ENCODE data around the gene RAB30.
A peak's percentile ranks its signal among the peaks of the same experiment; 100 is the strongest.

Gene RAB30

GRCh38 chr11:83046621-83047172 lies 25.0 kb downstream of the RAB30 start:
- DNase-seq (ENCODE audit: low spot score in 2 of 2) (no peak), ATAC-seq (replicated peaks; ENCODE audit: extremely low read depth, poor library complexity, severe bottlenecking) (no peak)
- H3K9me3 Mint-ChIP-seq: no peaks in the 10 kb centered on the region
- no peak overlapping the region for H3K4me3 Mint-ChIP-seq
- no peaks in the 10 kb centered on the region for H3K27me3 Mint-ChIP-seq
- H3K36me3 Mint-ChIP-seq (ENCODE audit: insufficient read depth): peaks cover 4% of the 10 kb centered on the region
- peaks cover 10% of the 10 kb centered on the region for H3K4me1 Mint-ChIP-seq
- H3K27ac Mint-ChIP-seq (ENCODE audit: low read depth): no peak overlapping the region

- Mint-ChIP-seq H3K27me3 (no peaks in the 10 kb centered on the region), H3K36me3 (ENCODE audit: insufficient read depth) (peaks cover 4% of the 10 kb centered on the region), H3K4me3 (no peak overlapping the region), H3K27ac (ENCODE audit: low read depth) (peak overlapping the region; percentile 74), H3K4me1 (peaks cover 10% of the 10 kb centered on the region), H3K9me3 (no peaks in the 10 kb centered on the region)
- peak; percentile 95 for ATAC-seq (replicated peaks; ENCODE audit: extremely low read depth, poor library complexity, severe bottlenecking)
- DNase-seq (ENCODE audit: low spot score in 2 of 2): no peak
Measured at GRCh38 chr11:83044958-83045712, 26.6 kb downstream of the RAB30 start.

DNA sequence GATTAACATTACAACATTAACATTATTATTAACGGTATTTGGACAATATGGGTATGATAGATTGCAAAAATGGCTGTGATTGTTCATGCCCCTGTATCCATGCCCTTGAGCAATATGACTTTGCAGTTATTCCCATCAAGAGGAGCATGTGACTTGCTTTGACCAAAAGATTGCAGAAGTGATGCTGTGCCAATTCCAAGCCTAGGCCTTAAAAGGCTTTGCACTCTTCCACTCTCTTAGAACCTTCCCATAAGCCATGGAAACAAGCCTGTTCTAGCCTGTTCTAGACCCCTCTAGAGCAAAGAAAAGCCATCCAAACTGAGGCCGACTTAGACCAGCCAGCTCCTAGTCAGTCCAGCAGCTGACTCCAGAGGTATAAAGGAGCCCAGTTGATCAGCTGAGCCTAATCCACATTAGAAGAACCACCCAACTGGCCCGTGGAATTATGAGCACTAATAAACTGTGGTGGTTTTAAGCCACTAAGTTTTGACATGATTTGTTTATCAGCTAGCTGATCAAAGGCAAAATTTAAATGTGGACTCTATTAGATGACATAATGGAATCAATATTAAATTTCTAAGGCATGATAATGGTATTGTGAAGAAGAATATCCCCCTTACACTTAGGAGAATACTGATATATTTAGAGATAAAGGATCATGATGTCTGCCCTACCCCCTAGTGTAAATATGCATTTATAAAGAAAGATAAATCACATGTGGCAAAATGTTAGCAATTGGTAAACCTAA lies 28.6 kb downstream of the RAB30 start:
- ATAC-seq (replicated peaks; ENCODE audit: extremely low read depth, poor library complexity, severe bottlenecking) (no peak), DNase-seq (ENCODE audit: low spot score in 2 of 2) (no peak)
- no peak overlapping the region for H3K4me3 Mint-ChIP-seq
- no peaks in the 10 kb centered on the region for H3K27me3 Mint-ChIP-seq
- H3K36me3 Mint-ChIP-seq (ENCODE audit: insufficient read depth): peaks cover 4% of the 10 kb centered on the region
- no peaks in the 10 kb centered on the region for H3K9me3 Mint-ChIP-seq
- no peak overlapping the region for H3K27ac Mint-ChIP-seq (ENCODE audit: low read depth)
- peaks cover 10% of the 10 kb centered on the region for H3K4me1 Mint-ChIP-seq

DNA sequence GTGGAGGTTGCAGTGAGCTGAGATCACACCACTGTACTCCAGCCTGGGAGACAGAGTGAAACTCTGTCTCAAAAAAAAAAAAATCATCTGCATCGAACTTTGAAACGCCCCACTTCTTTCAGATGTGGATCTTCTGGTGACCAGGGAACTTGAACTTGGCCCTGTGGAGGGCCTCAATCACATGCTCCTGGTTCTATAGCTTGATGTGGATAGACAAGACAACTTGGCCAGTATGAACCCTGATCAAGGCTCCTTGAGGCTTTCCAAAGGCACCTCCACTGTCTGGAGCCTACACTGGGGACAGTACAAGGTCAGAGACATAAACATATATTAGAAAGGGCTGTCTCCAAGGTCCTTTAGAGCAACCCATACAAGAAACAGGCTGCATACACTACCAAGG lies 30.6 kb downstream of the RAB30 start:
- DNase-seq (ENCODE audit: low spot score in 2 of 2) (no peak), ATAC-seq (replicated peaks; ENCODE audit: extremely low read depth, poor library complexity, severe bottlenecking) (no peak)
- Mint-ChIP-seq H3K27me3 (no peaks in the 10 kb centered on the region), H3K36me3 (ENCODE audit: insufficient read depth) (peaks cover 5% of the 10 kb centered on the region), H3K9me3 (no peaks in the 10 kb centered on the region), H3K27ac (ENCODE audit: low read depth) (no peak overlapping the region), H3K4me3 (no peak overlapping the region), H3K4me1 (peaks cover 17% of the 10 kb centered on the region)

DNA sequence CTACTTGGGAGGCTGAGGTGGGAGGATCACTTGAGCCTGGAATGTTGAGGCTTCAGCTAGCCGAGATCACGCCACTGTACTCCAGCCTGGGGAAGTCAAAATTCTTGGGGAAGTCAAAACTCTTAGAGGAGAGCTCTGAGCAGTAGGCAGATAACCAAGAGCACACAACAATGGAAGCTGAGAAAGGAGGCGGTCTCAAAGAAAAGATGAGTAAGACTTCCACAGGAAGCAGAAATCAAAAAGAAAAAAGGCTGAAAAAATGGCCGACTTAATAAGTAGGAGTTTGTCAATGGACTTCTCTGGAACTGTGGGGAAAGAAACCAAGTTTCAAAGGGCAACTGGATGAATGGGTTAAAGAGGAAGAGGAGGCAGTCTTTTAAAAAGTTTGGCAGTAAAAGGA lies 32.1 kb downstream of the RAB30 start:
- Mint-ChIP-seq H3K27ac (ENCODE audit: low read depth) (peak overlapping the region; percentile 63), H3K4me1 (peaks cover 18% of the 10 kb centered on the region)

GRCh38 chr11:83037877-83038276 lies 33.8 kb downstream of the RAB30 start:
- Mint-ChIP-seq H3K4me1 (peaks cover 19% of the 10 kb centered on the region), H3K4me3 (no peak overlapping the region), H3K27ac (ENCODE audit: low read depth) (no peak overlapping the region), H3K36me3 (ENCODE audit: insufficient read depth) (peaks cover 6% of the 10 kb centered on the region), H3K27me3 (no peaks in the 10 kb centered on the region), H3K9me3 (no peaks in the 10 kb centered on the region)
- DNase-seq (ENCODE audit: low spot score in 2 of 2): no peak
- no peak for ATAC-seq (replicated peaks; ENCODE audit: extremely low read depth, poor library complexity, severe bottlenecking)

More for the DNA sequence above, 32.1 kb downstream of the RAB30 start:
- H3K27me3 Mint-ChIP-seq: no peaks in the 10 kb centered on the region
- no peaks in the 10 kb centered on the region for H3K9me3 Mint-ChIP-seq
- DNase-seq (ENCODE audit: low spot score in 2 of 2) (no peak), ATAC-seq (replicated peaks; ENCODE audit: extremely low read depth, poor library complexity, severe bottlenecking) (no peak)
- H3K36me3 Mint-ChIP-seq (ENCODE audit: insufficient read depth): peaks cover 5% of the 10 kb centered on the region
- no peak overlapping the region for H3K4me3 Mint-ChIP-seq

GRCh38 chr11:83036701-83037100 lies 35.0 kb downstream of the RAB30 start:
- DNase-seq (ENCODE audit: low spot score in 2 of 2): no peak
- Mint-ChIP-seq H3K27me3 (no peaks in the 10 kb centered on the region), H3K9me3 (no peaks in the 10 kb centered on the region), H3K4me1 (peaks cover 19% of the 10 kb centered on the region), H3K36me3 (ENCODE audit: insufficient read depth) (peaks cover 6% of the 10 kb centered on the region), H3K4me3 (no peak overlapping the region), H3K27ac (ENCODE audit: low read depth) (no peak overlapping the region)
- ATAC-seq (replicated peaks; ENCODE audit: extremely low read depth, poor library complexity, severe bottlenecking): no peak

DNA sequence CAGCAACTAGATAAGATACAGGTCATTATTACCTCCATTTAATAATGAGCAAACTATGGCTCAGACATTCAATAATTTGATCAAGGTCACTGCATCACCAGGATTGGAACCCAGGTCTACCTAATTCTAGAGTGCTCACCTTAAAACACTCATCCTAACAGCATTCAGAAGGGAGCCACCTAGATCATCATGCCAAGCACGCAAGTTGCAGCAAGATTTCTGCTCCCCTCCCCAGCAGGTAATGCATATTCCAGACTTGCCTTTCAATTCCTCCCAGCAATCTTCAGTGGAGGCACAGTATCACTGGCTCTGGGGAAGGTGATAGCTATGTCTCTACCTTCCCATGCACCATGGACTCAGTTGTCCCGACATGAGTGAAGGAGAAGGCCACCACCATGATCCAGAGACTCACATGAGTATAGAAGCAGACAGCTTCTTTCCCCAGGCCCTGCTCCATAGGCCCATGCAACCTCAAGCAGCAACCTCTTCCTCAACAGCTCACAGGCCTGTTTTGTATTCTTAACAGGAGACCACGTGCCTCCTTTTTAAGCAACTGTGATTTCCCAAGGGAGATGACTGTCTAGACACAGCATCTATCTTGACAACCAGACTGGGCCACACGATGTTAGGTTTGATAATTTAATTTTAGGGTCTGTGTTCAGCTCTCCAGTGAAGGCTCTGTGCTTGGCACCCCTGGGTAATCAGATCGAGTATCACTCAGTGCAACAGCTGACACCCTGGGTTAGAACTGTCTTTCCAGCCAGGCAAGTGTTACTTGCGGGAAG lies 36.4 kb downstream of the RAB30 start:
- Mint-ChIP-seq H3K4me1 (peaks cover 19% of the 10 kb centered on the region), H3K36me3 (ENCODE audit: insufficient read depth) (peaks cover 8% of the 10 kb centered on the region), H3K27ac (ENCODE audit: low read depth) (no peak overlapping the region), H3K27me3 (no peaks in the 10 kb centered on the region), H3K9me3 (no peaks in the 10 kb centered on the region), H3K4me3 (no peak overlapping the region)
- ATAC-seq (replicated peaks; ENCODE audit: extremely low read depth, poor library complexity, severe bottlenecking): no peak
- DNase-seq (ENCODE audit: low spot score in 2 of 2): no peak

- Mint-ChIP-seq H3K27me3 (no peaks in the 10 kb centered on the region), H3K27ac (ENCODE audit: low read depth) (no peak overlapping the region), H3K4me1 (peaks cover 19% of the 10 kb centered on the region), H3K36me3 (ENCODE audit: insufficient read depth) (peaks cover 8% of the 10 kb centered on the region), H3K9me3 (no peaks in the 10 kb centered on the region), H3K4me3 (no peak overlapping the region)
- DNase-seq (ENCODE audit: low spot score in 2 of 2) (no peak), ATAC-seq (replicated peaks; ENCODE audit: extremely low read depth, poor library complexity, severe bottlenecking) (no peak)
Measured at GRCh38 chr11:83034673-83035014, 37.1 kb downstream of the RAB30 start.

DNA sequence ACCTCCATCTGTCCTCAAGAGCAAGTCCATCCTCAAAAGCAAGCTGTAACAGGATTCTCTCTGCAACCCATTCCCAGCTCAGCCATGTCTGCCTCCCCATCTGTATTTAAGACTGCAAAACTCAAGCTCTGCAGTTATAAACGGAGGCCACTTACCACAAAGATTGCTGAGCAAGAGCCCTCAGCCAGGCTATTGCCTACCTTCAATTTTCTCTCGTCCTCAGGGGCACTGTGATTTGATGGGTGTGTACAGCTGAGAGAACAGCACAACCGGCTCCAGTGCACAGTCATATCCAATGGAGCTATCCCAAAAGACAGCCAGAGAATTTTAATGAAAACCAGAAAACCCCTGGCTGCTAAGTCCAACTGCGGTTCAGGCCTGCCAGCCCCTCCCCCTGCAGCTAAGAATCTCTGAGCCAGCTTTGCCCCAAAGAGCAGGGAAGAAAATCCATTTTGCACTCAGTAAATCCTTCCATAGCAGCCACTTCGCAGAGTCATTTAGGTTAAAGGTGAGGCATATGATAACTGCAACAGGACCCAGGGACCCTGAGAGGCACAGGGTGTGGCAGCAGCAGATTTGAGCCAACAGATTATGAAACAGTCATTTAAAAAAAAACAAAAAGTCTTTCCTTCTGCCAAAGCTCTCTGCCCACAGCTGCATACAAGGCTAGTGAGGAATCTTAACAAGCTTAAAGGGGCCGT lies 37.6 kb downstream of the RAB30 start:
- Mint-ChIP-seq H3K36me3 (ENCODE audit: insufficient read depth) (peaks cover 6% of the 10 kb centered on the region), H3K27me3 (no peaks in the 10 kb centered on the region), H3K9me3 (no peaks in the 10 kb centered on the region), H3K4me1 (peaks cover 19% of the 10 kb centered on the region), H3K4me3 (no peak overlapping the region), H3K27ac (ENCODE audit: low read depth) (no peak overlapping the region)
- ATAC-seq (replicated peaks; ENCODE audit: extremely low read depth, poor library complexity, severe bottlenecking) (no peak), DNase-seq (ENCODE audit: low spot score in 2 of 2) (no peak)

- no peaks in the 10 kb centered on the region for H3K27me3 Mint-ChIP-seq
- DNase-seq (ENCODE audit: low spot score in 2 of 2) (no peak), ATAC-seq (replicated peaks; ENCODE audit: extremely low read depth, poor library complexity, severe bottlenecking) (no peak)
- H3K4me1 Mint-ChIP-seq: peaks cover 19% of the 10 kb centered on the region
- no peak overlapping the region for H3K4me3 Mint-ChIP-seq
- H3K27ac Mint-ChIP-seq (ENCODE audit: low read depth): no peak overlapping the region
- no peaks in the 10 kb centered on the region for H3K9me3 Mint-ChIP-seq
- H3K36me3 Mint-ChIP-seq (ENCODE audit: insufficient read depth): peaks cover 6% of the 10 kb centered on the region
Measured at GRCh38 chr11:83033371-83033770, 38.3 kb downstream of the RAB30 start.

DNA sequence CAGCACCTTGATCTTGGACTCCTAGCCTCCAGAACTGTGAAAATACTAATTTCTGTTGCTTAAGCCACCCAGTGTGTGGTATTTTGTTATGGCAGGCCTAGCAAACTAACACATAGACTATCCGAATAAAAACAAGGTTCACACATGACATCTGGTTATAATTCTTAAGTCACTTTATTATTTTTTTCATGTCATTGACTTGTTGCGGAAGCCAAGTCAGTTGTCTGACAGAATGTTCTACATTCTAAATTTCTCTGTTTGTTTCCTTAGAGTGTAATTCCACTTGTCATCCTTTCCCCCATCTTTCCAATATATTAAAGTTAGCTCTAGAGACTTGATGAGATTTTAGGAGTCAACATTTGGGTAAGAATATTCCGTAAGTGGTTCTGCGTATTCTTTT lies 40.6 kb downstream of the RAB30 start:
- no peaks in the 10 kb centered on the region for H3K27me3 Mint-ChIP-seq
- DNase-seq (ENCODE audit: low spot score in 2 of 2): no peak
- no peaks in the 10 kb centered on the region for H3K9me3 Mint-ChIP-seq
- no peak for ATAC-seq (replicated peaks; ENCODE audit: extremely low read depth, poor library complexity, severe bottlenecking)
- peaks cover 3% of the 10 kb centered on the region for H3K36me3 Mint-ChIP-seq (ENCODE audit: insufficient read depth)
- no peak overlapping the region for H3K4me3 Mint-ChIP-seq
- no peak overlapping the region for H3K27ac Mint-ChIP-seq (ENCODE audit: low read depth)
- peaks cover 13% of the 10 kb centered on the region for H3K4me1 Mint-ChIP-seq

Data from central memory CD8-positive, alpha-beta T cell (primary cell).